Heart left ventricle (tissue), 16 donors: ENCODE results near the gene PPFIBP1. TPM values are rescaled to one million over a fixed set of nuclear protein-coding genes. Genes with fewer than 3 reads are reported as not detected.

Experiments used
- ATAC-seq, 4 donors: fragments of 200-7000 bp; cut with Tn5 transposase; one replicate each; pipeline ENCODE4 v1.9.1; 2020 to 2022; ENCODE audit warnings: moderate library complexity in 4 of 4, mild to moderate bottlenecking in 3 of 4, moderate number of reproducible peaks in 1 of 4
- DNase-seq, 5 donors: peaks; one replicate each; pipeline ENCODE4 v3.0.0-alpha.2; 2020
- H3K27ac ChIP-seq, 12 donors: fragments of 200-600 bp; sonication (generic) in 4 of 12; one replicate each; pipeline versions ENCODE4 v1.5.0 to v1.8.0; 2016 to 2022; ENCODE audit warnings: mild to moderate bottlenecking in 2 of 12
- H3K27me3 ChIP-seq, 9 donors: fragments of 200-600 bp; sonication (generic) in 2 of 9; one replicate each; pipeline versions ENCODE4 v1.5.1 to v1.8.0; 2016 to 2022; ENCODE audit warnings: mild to moderate bottlenecking in 3 of 9
- H3K36me3 ChIP-seq, 9 donors: fragments of 200-600 bp; sonication (generic) in 2 of 9; one replicate each; pipeline versions ENCODE4 v1.5.0 to v1.8.0; 2018 to 2022; ENCODE audit warnings: mild to moderate bottlenecking in 2 of 9
- H3K4me1 ChIP-seq, 12 donors: fragments of 200-600 bp; sonication (generic) in 4 of 12; one replicate each; pipeline versions ENCODE4 v1.5.0 to v1.8.0; 2016 to 2022; ENCODE audit warnings: mild to moderate bottlenecking in 3 of 12
- H3K4me3 ChIP-seq, 12 donors: fragments of 200-600 bp; sonication (generic) in 4 of 12; one replicate each; pipeline versions ENCODE4 v1.5.0 to v1.8.0; 2017 to 2022; ENCODE audit warnings: mild to moderate bottlenecking in 9 of 12, moderate library complexity in 4 of 12
- H3K9me3 ChIP-seq, 12 donors: fragments of 200-600 bp; sonication (generic) in 4 of 12; one replicate each; pipeline versions ENCODE4 v1.5.0 to v1.8.0; 2016 to 2022; ENCODE audit warnings: mild to moderate bottlenecking in 1 of 12
- POLR2A ChIP-seq, 2 donors: fragments of 450-650 bp; IDR thresholded peaks; one replicate each; pipeline ENCODE4 v1.6.1; 2017; ENCODE audit warnings: antibody characterized with exemption in 2 of 2, mild to moderate bottlenecking in 2 of 2, moderate library complexity in 2 of 2
- WGBS, 4 donors: extraction: QIAGEN DNeasy Blood & Tissue Kit in 2 of 4; methylation state at CpG; one replicate each; pipeline versions ENCODE4 v1.1.5 to v1.1.7; 2013 to 2018; 5-methylcytosine and 5-hydroxymethylcytosine counted together
- intact Hi-C, 10 donors: fragments of 100-400 bp; cut with DNase I; formaldehyde crosslinking; loops; one replicate each; pipeline versions ENCODE4 v1.11.1 to v1.14.2; 2022
- polyA plus RNA-seq, 2 donors: library from polyadenylated mRNA; stranded (reverse); fragments of 200-250 nt; gene quantifications; one replicate each; pipeline ENCODE4 v1.2.3, GENCODE V29; 2013
- total RNA-seq, 9 donors: library from RNA; depleted of rRNA in 2 of 9; stranded (reverse); fragments of >200 nt in 2 of 9; fragmentation: NEBNext Ultra II Directional in 3 of 9; extraction: Animal tissue kit (Norgen Biotek cat#: 25700) in 3 of 9; gene quantifications; one replicate each; pipeline versions ENCODE4 v1.1.0 to v1.2.4, GENCODE V29; 2016 to 2023
- TF ChIP-seq, protein P1 (sequence below), 12 donors: fragments of 200-600 bp; sonication (generic) in 4 of 12; IDR thresholded peaks; one replicate each; pipeline versions ENCODE4 v1.5.0 to v1.8.0; 2018 to 2022; ENCODE audit warnings: antibody characterized with exemption in 12 of 12, mild to moderate bottlenecking in 5 of 12
- donor health status: ischemic (EF 13 %, LVEDD 7.1; RV severe dilation, severe dysfunction).
- donor health status: healthy with polysubstance abuse.
- donor health status: DM: no; HTN: yes; CAD: no.
- donor health status: DM: no; HTN: no; CAD: no.
- donor health status: ischemic (EF 25% LVEDD 6.9; RV normal size, moderate dysfunction).
- donor health status: ischemic (EF 25% LVEDD 5.7; RV mildly dilated, moderate dysfunction).
- donor health status: healthy.
- donor health status: DM: yes; HTN: yes; CAD: no.
- donor health status: ischemic (EF 35%, LVEDD 5.7; RV mildly dilated, moderate dysfunction).
- donor health status: nonischemic (EF 11% LVEDD 7.7; RV severe dilation, severe dysfunction).
- donor health status: DM: yes; HTN: yes; CAD: no.
- donor health status: PGD.
- donor health status: ischemic (EF 29% LVEDD 5.4; RV normal size, mild dysfunction).
- donor health status: nonischemic (EF 23%, LVEDD 6.1; RV moderate dilation, normal function).

Gene PPFIBP1
- total and polyA plus RNA-seq, 11 donors: 48.7 to 413 (median 265) TPM

GRCh38 chr12:27524494-27524835, 459 bp downstream of the PPFIBP1 start:
- intact Hi-C loops: loop anchor here in 8 of 10 donors (2.0 to 10.0 kb wide), 8 partner anchors 30 to 128 kb away; no protein-coding TSS in a partner anchor
- Histone ChIP-seq H3K27ac (peak overlapping the region; percentile 75 to 97 (median 92)), H3K4me3 (peak overlapping the region; percentile 48 to 91 (median 76)), H3K4me1 (peaks cover 4 to 68% (median 47%) of the 10 kb centered on the region in 12 donors), H3K27me3 (no peaks in the 10 kb centered on the region), H3K36me3 (no peaks in the 10 kb centered on the region), H3K9me3 (no peaks in the 10 kb centered on the region)
- TF ChIP-seq, protein P1, sequence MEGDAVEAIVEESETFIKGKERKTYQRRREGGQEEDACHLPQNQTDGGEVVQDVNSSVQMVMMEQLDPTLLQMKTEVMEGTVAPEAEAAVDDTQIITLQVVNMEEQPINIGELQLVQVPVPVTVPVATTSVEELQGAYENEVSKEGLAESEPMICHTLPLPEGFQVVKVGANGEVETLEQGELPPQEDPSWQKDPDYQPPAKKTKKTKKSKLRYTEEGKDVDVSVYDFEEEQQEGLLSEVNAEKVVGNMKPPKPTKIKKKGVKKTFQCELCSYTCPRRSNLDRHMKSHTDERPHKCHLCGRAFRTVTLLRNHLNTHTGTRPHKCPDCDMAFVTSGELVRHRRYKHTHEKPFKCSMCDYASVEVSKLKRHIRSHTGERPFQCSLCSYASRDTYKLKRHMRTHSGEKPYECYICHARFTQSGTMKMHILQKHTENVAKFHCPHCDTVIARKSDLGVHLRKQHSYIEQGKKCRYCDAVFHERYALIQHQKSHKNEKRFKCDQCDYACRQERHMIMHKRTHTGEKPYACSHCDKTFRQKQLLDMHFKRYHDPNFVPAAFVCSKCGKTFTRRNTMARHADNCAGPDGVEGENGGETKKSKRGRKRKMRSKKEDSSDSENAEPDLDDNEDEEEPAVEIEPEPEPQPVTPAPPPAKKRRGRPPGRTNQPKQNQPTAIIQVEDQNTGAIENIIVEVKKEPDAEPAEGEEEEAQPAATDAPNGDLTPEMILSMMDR (IDR thresholded peaks at IDR 0.05): peak in 5 of 12 donors; percentile 0 to 7 (median 4)
- TF ChIP-seq POLR2A (IDR thresholded peaks at IDR 0.05): no peak
- DNase-seq (no peak), ATAC-seq (peak in 1 of 4 donors; percentile 12)
- WGBS, 4 donors: 0% methylated on average over 8 of the region's 8 CpGs

- Histone ChIP-seq H3K4me3 (peak overlapping the region; percentile 48 to 91 (median 76)), H3K27ac (peak overlapping the region; percentile 75 to 97 (median 92)), H3K9me3 (no peaks in the 10 kb centered on the region), H3K27me3 (no peaks in the 10 kb centered on the region), H3K4me1 (peaks cover 4 to 74% (median 52%) of the 10 kb centered on the region in 12 donors), H3K36me3 (no peaks in the 10 kb centered on the region)
- WGBS, 4 donors: 1 to 2% (median 1%) methylated on average over 16 of the region's 16 CpGs
- TF ChIP-seq POLR2A (IDR thresholded peaks at IDR 0.05): no peak
- TF ChIP-seq, protein P1 (IDR thresholded peaks at IDR 0.05): peak in 3 of 12 donors; percentile 6 to 22 (median 17)
- ATAC-seq (peak in 3 of 4 donors; percentile 4 to 36 (median 15)), DNase-seq (peak in 2 of 5 donors; percentile 48 to 59)
- intact Hi-C loops: loop anchor here in 9 of 10 donors (2.0 to 10.0 kb wide), 9 partner anchors 30 to 127 kb away; no protein-coding TSS in a partner anchor
Measured at GRCh38 chr12:27524839-27525753, 1.1 kb downstream of the PPFIBP1 start.

GRCh38 chr12:27527512-27527911, 3.5 kb downstream of the PPFIBP1 start:
- Histone ChIP-seq H3K4me3 (peak overlapping the region in 2 of 12 donors; percentile 6 to 67), H3K9me3 (no peaks in the 10 kb centered on the region), H3K4me1 (peaks cover 3 to 79% (median 62%) of the 10 kb centered on the region in 12 donors), H3K27ac (peak overlapping the region in 5 of 12 donors; percentile 10 to 89 (median 23)), H3K27me3 (no peaks in the 10 kb centered on the region), H3K36me3 (no peaks in the 10 kb centered on the region)
- 67 to 81% (median 75%) methylated on average over 9 of the region's 9 CpGs for WGBS, 4 donors
- TF ChIP-seq POLR2A (IDR thresholded peaks at IDR 0.05): no peak
- TF ChIP-seq, protein P1 (IDR thresholded peaks at IDR 0.05): no peak
- ATAC-seq (no peak), DNase-seq (no peak)
- intact Hi-C loops: loop anchor here in 5 of 10 donors (5.0 to 10.0 kb wide), 4 partner anchors 35 to 125 kb away; no protein-coding TSS in a partner anchor

- no peak for TF ChIP-seq POLR2A (IDR thresholded peaks at IDR 0.05)
- TF ChIP-seq, protein P1 (IDR thresholded peaks at IDR 0.05): no peak
- intact Hi-C loops: loop anchor here in 5 of 10 donors (5.0 to 10.0 kb wide), 4 partner anchors 34 to 124 kb away; no protein-coding TSS in a partner anchor
- peaks cover under 1 to 79% (median 64%) of the 10 kb centered on the region in 12 donors for H3K4me1 ChIP-seq
Measured at GRCh38 chr12:27528788-27529187, 4.8 kb downstream of the PPFIBP1 start.

More at GRCh38 chr12:27528788-27529187, 4.8 kb downstream of the PPFIBP1 start:
- H3K27me3 ChIP-seq: no peaks in the 10 kb centered on the region
- H3K9me3 ChIP-seq: no peaks in the 10 kb centered on the region
- H3K27ac ChIP-seq: peak overlapping the region in 3 of 12 donors; percentile 1 to 16 (median 2)
- no peaks in the 10 kb centered on the region for H3K36me3 ChIP-seq
- DNase-seq (no peak), ATAC-seq (no peak)
- WGBS, 4 donors: 55 to 75% (median 58%) methylated on average over 3 of the region's 3 CpGs
- H3K4me3 ChIP-seq: no peak overlapping the region
